Activated CD8-positive, alpha-beta memory T cell treated with anti-CD3 and anti-CD28 coated beads, Interleukin-2, amount 50 U/mL, for 24 hours (primary cell): ENCODE results near the gene MS4A18.

Experiments
- DNase-seq: peaks from one replicate; pipeline ENCODE4 v3.0.0-alpha.2; 2020; ENCODE audit errors: extremely low read depth

Gene MS4A18

DNA sequence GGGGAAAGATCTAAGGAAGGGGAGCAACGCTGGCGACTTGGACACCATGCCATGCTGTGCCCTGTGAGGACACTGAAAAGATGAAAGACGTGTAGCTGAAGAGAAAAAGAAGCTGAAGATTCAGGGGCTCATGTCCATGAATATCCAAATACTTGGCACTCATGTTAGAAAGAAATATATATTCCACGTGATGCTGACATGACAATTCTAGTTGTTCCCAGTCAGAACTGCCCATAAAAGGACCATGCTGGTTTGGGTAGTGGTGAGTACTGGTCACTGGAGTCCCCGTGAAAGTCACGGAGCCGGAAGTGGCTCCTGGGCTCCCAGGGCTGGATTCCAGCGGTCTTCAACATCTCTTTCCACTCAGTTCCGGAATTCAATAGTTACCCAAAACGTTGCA, 42.0 kb downstream of the MS4A18 start:
- no peak for DNase-seq

DNA sequence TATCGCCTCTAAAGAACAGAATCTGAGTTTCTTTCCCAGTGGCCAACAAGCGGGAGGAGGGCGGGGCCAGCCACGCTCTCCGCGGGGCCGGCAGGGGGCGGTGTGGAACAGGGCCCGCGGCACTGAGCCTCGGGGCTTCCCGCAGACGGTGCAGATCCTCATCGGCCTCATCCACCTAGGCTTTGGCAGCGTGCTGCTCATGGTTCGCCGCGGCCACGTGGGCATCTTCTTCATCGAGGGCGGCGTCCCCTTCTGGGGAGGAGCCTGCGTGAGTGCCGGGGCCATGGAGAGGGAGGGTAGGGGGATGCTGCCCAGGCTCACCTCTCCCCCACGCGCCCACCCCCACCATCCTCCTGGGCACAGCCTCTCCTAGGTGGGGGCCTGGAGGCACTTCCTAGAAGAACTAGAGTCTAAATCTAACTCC, 42.9 kb downstream of the MS4A18 start:
- no peak for DNase-seq

- no peak for DNase-seq
Observed at GRCh38 chr11:60768202-60768601, 43.7 kb downstream of the MS4A18 start.

DNA sequence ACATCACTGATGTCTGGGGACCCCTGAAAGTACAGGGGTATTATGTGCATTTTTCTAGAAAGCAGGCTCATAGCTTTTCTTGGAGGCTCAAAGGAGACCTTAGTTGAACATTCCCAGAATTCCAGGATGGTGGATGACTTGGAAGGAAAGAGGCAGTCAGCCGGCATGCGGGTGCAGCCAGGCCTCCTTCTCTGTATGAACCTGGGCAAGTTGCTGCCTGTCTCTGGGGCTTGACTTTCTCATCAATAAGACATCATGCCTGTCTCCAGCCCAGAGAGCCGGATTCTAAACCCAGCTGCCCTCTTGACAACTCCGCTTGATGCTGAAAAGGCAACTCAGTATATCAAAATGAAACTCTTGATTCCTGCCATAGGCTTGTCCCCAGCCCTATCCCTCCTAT, 44.8 kb downstream of the MS4A18 start:
- no peak for DNase-seq

DNA sequence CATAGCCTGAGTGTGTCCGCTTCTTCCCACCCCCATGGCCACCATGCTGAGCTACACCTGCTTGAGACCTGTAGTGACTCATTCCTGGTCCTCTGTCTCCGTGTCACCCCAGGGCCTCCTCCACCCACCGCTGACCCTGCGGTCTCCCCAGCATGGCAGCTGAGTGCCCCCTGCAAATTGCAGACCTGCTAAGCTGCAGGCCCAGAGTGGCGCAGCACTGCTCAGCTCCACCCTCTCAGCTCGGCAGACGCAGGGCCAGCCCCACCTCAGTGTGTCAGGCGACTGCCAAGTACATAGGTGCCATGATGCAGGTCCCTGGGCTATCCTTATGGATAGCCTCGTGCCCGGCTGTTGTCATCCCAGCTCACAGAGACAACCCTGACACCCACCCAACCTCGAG, 45.3 kb downstream of the MS4A18 start:
- DNase-seq = no peak

- DNase-seq = no peak
Observed at GRCh38 chr11:60771146-60771545, 46.6 kb downstream of the MS4A18 start.

DNA sequence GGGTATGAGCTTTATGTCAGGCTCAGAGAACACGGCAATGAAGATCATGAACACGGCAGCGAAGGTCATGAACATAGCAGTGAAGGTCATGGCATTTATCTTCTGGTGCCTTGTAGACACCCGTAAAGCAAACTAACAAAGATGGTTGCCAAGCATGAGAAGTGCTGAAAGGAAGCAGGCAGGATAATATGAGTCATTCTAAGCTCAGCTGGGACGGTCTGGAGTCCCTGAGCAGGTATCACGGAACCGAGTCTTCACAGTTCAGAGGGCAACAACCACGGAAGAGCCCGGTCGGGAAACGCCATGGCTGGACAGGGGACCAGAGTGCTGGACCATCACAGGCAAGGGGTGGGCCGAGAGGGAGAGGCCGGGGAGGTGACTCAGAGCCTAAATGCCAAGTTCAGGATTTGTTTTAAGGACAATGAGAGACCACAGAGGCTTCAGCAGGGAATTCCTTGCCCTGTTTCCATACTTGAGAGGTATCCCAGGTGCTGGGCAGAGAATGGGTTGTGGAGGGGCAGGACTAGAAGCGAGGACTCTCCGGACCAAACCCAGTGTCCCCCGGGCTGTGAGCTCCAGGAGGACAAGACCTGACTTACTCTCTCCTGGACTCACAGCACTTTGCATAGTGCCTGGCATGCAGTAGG, 47.5 kb downstream of the MS4A18 start:
- no peak for DNase-seq

- no peak for DNase-seq
Observed at GRCh38 chr11:60772666-60773065, 48.1 kb downstream of the MS4A18 start.

DNA sequence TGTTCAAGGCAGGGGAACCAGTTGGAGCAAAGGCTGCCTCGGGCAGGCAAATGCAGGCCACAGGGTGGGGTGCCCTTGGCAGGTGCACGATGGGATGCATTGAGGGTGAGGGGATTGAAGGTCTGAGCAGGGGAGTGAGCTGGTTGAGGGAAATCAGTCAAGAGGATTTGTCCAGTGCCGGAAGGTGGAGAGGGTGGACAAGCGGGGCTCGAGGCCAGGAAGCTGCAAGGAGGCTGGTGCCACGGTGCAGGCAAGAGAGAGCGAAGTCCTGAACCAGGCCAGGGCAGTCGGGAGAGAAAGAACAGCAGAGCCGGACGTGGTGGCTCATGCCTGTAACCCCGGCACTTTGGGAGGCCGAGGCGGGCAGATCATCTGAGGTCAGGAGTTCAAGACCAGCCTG, 50.2 kb downstream of the MS4A18 start:
- DNase-seq = no peak

GRCh38 chr11:60775420-60775961, 51.0 kb downstream of the MS4A18 start:
- DNase-seq = peak; percentile 70

DNA sequence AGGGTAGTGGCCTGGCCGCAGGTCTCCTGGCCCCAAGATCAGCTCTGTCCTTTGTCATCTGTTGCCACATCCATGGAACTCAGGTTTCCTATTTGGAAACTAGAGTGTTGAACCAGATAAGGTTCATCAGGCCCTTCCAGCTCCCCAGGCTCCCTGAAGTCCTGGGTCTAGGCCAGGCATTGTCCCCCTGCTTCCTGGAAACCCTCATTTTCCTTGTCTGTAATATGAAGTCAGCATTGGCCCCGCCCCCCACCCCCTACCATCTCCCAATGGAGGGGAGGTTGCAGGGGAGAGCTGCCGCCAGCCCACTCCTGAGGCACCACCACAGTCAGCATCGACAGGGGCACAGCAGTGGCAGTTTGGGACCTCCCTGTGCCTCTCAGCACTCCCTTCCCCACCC, 51.6 kb downstream of the MS4A18 start:
- no peak for DNase-seq

DNA sequence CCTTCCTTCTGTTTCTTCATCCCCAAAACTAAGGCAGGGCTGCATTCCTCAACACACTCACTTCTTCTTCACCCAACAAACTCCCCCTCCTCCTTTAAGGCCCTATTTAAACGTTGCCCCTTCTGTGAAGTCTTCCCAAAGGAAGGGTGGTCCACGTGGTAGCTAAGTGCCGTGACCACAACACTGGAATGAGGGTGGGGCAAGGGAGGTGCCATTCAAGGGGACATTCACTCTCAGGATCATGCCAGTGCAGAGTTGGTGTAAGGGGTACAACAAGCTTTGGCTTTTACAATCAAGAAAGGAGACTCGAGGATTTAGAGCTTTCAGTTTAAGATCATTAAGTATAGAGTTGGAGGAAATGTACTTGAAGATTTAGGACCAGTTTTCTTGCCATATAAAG, 52.6 kb downstream of the MS4A18 start:
- DNase-seq = no peak

GRCh38 chr11:60777572-60777971, 53.1 kb downstream of the MS4A18 start:
- DNase-seq = no peak

DNA sequence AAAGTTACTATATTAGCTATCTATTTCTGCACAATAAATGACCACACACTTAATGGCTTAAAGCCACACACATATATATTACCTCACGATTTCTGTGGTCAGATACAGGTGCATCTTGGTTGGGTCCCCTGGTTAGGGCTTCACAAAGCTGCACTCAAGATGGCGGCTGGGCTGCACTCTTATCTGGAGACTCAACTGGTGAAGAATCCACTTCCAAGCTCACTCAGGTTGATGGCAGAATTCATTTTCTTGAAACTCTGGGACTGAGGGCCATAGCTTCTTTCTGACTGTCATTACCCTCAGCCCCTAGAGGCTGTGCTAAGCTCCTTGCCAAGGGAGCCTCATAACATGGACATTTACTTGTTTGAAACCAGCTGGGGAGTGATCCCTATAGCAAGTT, 55.5 kb downstream of the MS4A18 start:
- no peak for DNase-seq

- no peak for DNase-seq
Observed at GRCh38 chr11:60780774-60781173, 56.3 kb downstream of the MS4A18 start.

DNA sequence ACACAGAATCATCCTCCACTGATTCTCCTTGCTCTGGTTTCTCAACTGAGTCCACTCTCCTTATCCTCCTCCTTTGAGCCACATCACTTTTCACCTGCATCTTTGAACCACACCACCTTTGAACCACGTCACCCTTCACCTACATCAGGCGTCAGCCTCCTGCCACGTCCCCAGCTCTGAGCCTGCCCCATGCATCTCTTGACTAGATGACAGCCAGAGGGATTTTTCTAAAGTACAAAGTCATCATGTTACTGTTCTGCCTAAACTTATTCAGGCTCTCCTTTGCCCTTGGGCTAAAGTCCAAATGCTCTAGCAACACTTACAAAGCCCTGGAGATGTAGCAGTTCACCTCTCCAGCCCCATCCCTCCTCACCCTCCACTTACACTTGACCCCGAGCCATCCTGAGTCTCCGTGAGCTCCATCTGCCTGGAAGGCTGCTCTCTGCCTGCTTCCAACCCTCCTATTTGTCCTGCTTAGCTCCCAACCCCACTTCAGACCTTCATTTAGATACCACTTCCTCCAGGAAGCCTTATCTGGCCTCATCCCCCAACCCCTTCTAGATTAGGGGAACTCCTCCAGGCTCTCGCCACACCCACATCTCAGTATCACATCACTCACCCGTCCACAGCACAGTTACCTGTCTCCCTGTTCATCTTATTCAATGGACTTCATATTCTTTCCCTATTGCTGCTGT, 56.9 kb downstream of the MS4A18 start:
- no peak for DNase-seq

DNA sequence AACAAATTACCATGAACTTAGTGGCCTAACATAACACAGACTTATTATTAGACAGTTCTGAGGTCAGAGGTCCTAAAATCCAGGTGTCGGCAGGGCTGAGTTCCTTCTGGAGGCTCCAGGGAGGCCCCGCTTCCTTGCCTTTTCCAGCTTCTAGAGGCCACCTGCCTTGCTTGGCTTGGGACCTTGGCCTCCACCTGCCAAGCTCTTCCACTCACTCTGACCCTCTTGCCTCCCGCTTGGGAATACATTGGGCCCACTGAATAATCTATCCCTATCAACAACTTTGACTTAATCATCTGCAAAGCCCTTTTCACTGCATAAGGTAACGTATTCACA, 57.4 kb downstream of the MS4A18 start:
- no peak for DNase-seq

DNA sequence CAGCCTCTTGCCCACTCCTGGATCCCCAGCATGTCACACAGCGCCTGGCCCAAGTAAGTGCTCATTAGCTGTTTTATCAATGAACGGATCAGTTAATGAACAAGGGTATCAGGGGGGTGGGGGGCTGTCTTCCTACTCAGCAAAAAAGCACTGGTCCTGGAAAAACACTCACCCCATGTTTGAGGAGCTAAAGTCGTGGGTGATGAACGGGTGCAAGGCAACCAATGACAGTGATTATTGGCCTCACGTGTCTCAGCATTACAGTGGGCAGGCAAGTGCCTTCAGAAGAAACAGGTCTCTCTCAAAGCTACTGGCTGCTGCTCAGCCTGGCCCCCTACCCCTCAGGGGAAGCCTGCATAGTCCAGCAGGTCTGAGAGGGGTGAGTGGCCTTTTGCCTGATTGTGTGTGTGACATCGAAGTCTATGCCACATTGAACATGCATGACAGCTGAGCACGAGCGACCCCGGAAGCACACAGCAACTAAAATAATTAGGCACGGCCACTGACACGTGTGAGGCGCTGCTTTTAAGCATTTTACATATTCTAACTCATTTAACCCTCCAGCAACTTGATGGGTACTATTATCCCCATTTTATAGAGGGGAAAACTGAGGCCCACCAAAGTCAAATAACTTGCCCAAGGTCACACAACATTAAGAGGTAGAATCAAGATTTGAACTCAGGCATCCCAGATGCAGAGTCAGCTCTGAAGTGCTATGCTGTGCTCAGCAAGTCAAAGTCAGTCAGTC, 58.0 kb downstream of the MS4A18 start:
- no peak for DNase-seq

GRCh38 chr11:60783141-60783484, 58.6 kb downstream of the MS4A18 start:
- no peak for DNase-seq

- no peak for DNase-seq
Observed at GRCh38 chr11:60783911-60784310, 59.4 kb downstream of the MS4A18 start.

- DNase-seq = no peak
Observed at GRCh38 chr11:60785136-60785535, 60.6 kb downstream of the MS4A18 start, which contains the start of gene MS4A10. TSS of gene MS4A10 (plus strand) at chr11:60785333. CDS start at chr11:60790336, 5,003 bp downstream.

GRCh38 chr11:60785806-60786361, 61.4 kb downstream of the MS4A18 start:
- no peak for DNase-seq
